Neural cell (in vitro differentiated cells): Measurements from ENCODE around the gene HIC2. TPM values are rescaled to one million over a fixed set of nuclear protein-coding genes. Genes with fewer than 3 reads are reported as not detected.

Experiments
- H2AFZ ChIP-seq: fragments of 200-600, 300-800 bp; sonication (generic), shearing (Covaris generic); 2 replicates; pipeline ENCODE4 v1.6.0; 2014; ENCODE audit warnings: low read depth, mild to moderate bottlenecking, antibody characterized with exemption, low read length, moderate library complexity
- H3F3A ChIP-seq: fragments of 200-600 bp; shearing (Covaris generic); 2 replicates; pipeline ENCODE4 v1.6.1; 2016; ENCODE audit warnings: mild to moderate bottlenecking, moderate library complexity, mixed read lengths, antibody characterized with exemption, low read length; ENCODE audit not compliant: insufficient read depth, poor library complexity, severe bottlenecking
- H3K27ac ChIP-seq: fragments of 200-600, 300-800 bp; sonication (generic), shearing (Covaris generic); 2 replicates; pipeline ENCODE4 v1.5.1; 2014; ENCODE audit warnings: mild to moderate bottlenecking, low read length, moderate library complexity
- H3K27me3 ChIP-seq: fragments of 300-800, 200-600 bp; sonication (generic), shearing (Covaris generic); 2 replicates; pipeline ENCODE4 v1.6.0; 2014; ENCODE audit warnings: mild to moderate bottlenecking, low read depth, low read length, moderate library complexity; ENCODE audit not compliant: insufficient read depth
- H3K36me3 ChIP-seq: fragments of 300-800, 200-600 bp; sonication (generic), shearing (Covaris generic); 2 replicates; pipeline ENCODE4 v1.5.1; 2014; ENCODE audit warnings: mild to moderate bottlenecking, antibody characterized with exemption, low read length, moderate library complexity; ENCODE audit not compliant: insufficient read depth
- H3K4me2 ChIP-seq: fragments of 300-800, 200-600 bp; sonication (generic), shearing (Covaris generic); 2 replicates; pipeline ENCODE4 v1.6.0; 2014; ENCODE audit warnings: mild to moderate bottlenecking, low read length
- H3K4me3 ChIP-seq: fragments of 300-800, 200-600 bp; sonication (generic), shearing (Covaris generic); 2 replicates; pipeline ENCODE4 v1.5.1; 2014; ENCODE audit warnings: mild to moderate bottlenecking, low read length, moderate library complexity
- H3K79me2 ChIP-seq: fragments of 200-600 bp; shearing (Covaris generic); replicated peaks from 2 replicates; pipeline ENCODE4 v1.6.0; 2014; ENCODE audit warnings: mild to moderate bottlenecking, low read length, moderate library complexity; ENCODE audit not compliant: insufficient read depth
- H3K9ac ChIP-seq: fragments of 300-800, 200-600 bp; sonication (generic), shearing (Covaris generic); 2 replicates; pipeline ENCODE4 v1.6.1; 2016; ENCODE audit warnings: mild to moderate bottlenecking, low read length, mixed read lengths
- H3K9me2 ChIP-seq: fragments of 200-600 bp; shearing (Covaris generic); 2 replicates; pipeline ENCODE4 v1.6.1; 2016; ENCODE audit warnings: mild to moderate bottlenecking, low read length, mixed read lengths; ENCODE audit not compliant: insufficient read depth
- H3K9me3 ChIP-seq: fragments of 200-600, 300-800 bp; sonication (generic), shearing (Covaris generic); 2 replicates; pipeline ENCODE4 v1.6.1; 2016; ENCODE audit warnings: mild to moderate bottlenecking, mixed run types, low read length, moderate library complexity, mixed read lengths
- H4K20me1 ChIP-seq: fragments of 200-600 bp; shearing (Covaris generic); 2 replicates; pipeline ENCODE4 v1.6.1; 2016; ENCODE audit warnings: mild to moderate bottlenecking, mixed run types; ENCODE audit not compliant: insufficient read depth
- CTCF ChIP-seq: fragments of 450-650 bp; IDR thresholded peaks from 2 replicates; pipeline ENCODE4 v1.5.1; 2014; ENCODE audit warnings: antibody characterized with exemption, mild to moderate bottlenecking, moderate library complexity; ENCODE audit not compliant: poor library complexity, severe bottlenecking
- EP300 ChIP-seq: fragments of 450-650 bp; conservative IDR thresholded peaks from 2 replicates; pipeline ENCODE4 v1.6.1; 2014; ENCODE audit warnings: antibody characterized with exemption, mild to moderate bottlenecking, moderate library complexity; ENCODE audit not compliant: poor library complexity, severe bottlenecking
- EZH2 ChIP-seq: fragments of 200-600, 300-800 bp; shearing (Covaris generic), sonication (generic); IDR thresholded peaks from 2 replicates; pipeline ENCODE4 v1.6.1; 2014; ENCODE audit warnings: antibody characterized with exemption, low read length, borderline replicate concordance, mild to moderate bottlenecking; ENCODE audit not compliant: insufficient read depth, poor library complexity, severe bottlenecking
- MXI1 ChIP-seq: fragments of 450-650 bp; conservative IDR thresholded peaks from 2 replicates; pipeline ENCODE4 v1.6.1; 2014; ENCODE audit warnings: antibody characterized with exemption, mild to moderate bottlenecking; ENCODE audit not compliant: poor library complexity, severe bottlenecking
- POLR2AphosphoS5 ChIP-seq: IDR thresholded peaks from 2 replicates; pipeline ENCODE4 v1.6.1; 2012
- RAD21 ChIP-seq: fragments of 450-650 bp; conservative IDR thresholded peaks from 2 replicates; pipeline ENCODE4 v1.6.1; 2014; ENCODE audit warnings: antibody characterized with exemption, mild to moderate bottlenecking, moderate library complexity
- REST ChIP-seq: IDR thresholded peaks from 2 replicates; pipeline ENCODE4 v1.6.1; 2012; ENCODE audit warnings: borderline replicate concordance
- SMC3 ChIP-seq: fragments of 450-650 bp; conservative IDR thresholded peaks from 2 replicates; pipeline ENCODE4 v1.6.1; 2014; ENCODE audit warnings: antibody characterized with exemption, mild to moderate bottlenecking, moderate library complexity; ENCODE audit not compliant: poor library complexity
- TAF1 ChIP-seq: IDR thresholded peaks from 2 replicates; pipeline ENCODE4 v1.6.1; 2012; ENCODE audit warnings: low read depth
- polyA plus RNA-seq: library from polyadenylated mRNA; depleted of rRNA; stranded (reverse); fragments of >200 nt; gene quantifications from 2 replicates; pipeline ENCODE4 v1.2.3, GENCODE V29; 2014

The HIC2 gene
- polyA plus RNA-seq, 1 donor from 2014 or later: 19.0 TPM

- TF ChIP-seq RAD21: no peak
Measured at GRCh38 chr22:21443735-21444421, 26.7 kb downstream of the HIC2 start (continued).

GRCh38 chr22:21444701-21445436 lies 27.7 kb downstream of the HIC2 start:
- no peak overlapping the region for H3K27ac ChIP-seq
- H3K27me3 ChIP-seq: no peaks in the 10 kb centered on the region
- H3K36me3 ChIP-seq: no peaks in the 10 kb centered on the region
- no peaks in the 10 kb centered on the region for H3K9me3 ChIP-seq
- no peaks in the 10 kb centered on the region for H3F3A ChIP-seq
- no peak overlapping the region for H3K9ac ChIP-seq
- no peak overlapping the region for H3K4me2 ChIP-seq
- no peak overlapping the region for H3K4me3 ChIP-seq
- H3K79me2 ChIP-seq: no peaks in the 10 kb centered on the region
- TF ChIP-seq CTCF (no peak), EZH2 (no peak), MXI1 (no peak), RAD21 (no peak), SMC3 (no peak), TAF1 (no peak), POLR2AphosphoS5 (no peak), EP300 (no peak), REST (no peak)
- H2AFZ ChIP-seq: no peak overlapping the region
- no peaks in the 10 kb centered on the region for H4K20me1 ChIP-seq
- no peaks in the 10 kb centered on the region for H3K9me2 ChIP-seq
